Gastroesophageal sphincter (tissue), 4 donors: ENCODE measurements around the gene HOMER2. TPM values are rescaled to one million over a fixed set of nuclear protein-coding genes. Genes with fewer than 3 reads are reported as not detected.
"Not testable (repeated sequence)": the region's sequence is repeated elsewhere in the genome, so short reads cannot be mapped to it uniquely, and the experiment has no call there.

Source experiments
- ATAC-seq: fragments of 150-250 bp; one replicate; pipeline ENCODE4 v1.9.1; 2016; ENCODE audit warnings: mild to moderate bottlenecking, moderate library complexity
- H3K27ac ChIP-seq, 4 donors: fragments of 200-600 bp; sonication (generic) in 3 of 4; 1 replicate in 3 of 4; 2 replicates in 1 of 4; pipeline ENCODE4 v1.5.1; 2016 to 2019
- H3K27me3 ChIP-seq: fragments of 200-600 bp; sonication (generic); one replicate; pipeline ENCODE4 v1.5.1; 2019
- H3K36me3 ChIP-seq, 2 donors: fragments of 200-600 bp; sonication (generic); one replicate each; pipeline ENCODE4 v1.5.1; 2019; ENCODE audit warnings: control low read depth in 1 of 2
- H3K4me1 ChIP-seq, 3 donors: fragments of 200-600 bp; sonication (generic); 1 replicate in 2 of 3; 2 replicates in 1 of 3; pipeline ENCODE4 v1.5.1; 2016 to 2019; ENCODE audit warnings: control low read depth in 2 of 3
- H3K4me3 ChIP-seq, 2 donors: fragments of 200-600 bp; sonication (generic); one replicate each; pipeline ENCODE4 v1.5.1; 2019; ENCODE audit warnings: mild to moderate bottlenecking in 1 of 2, moderate library complexity in 1 of 2
- H3K9me3 ChIP-seq, 3 donors: fragments of 200-600 bp; sonication (generic); one replicate each; pipeline ENCODE4 v1.5.1; 2017 to 2019; ENCODE audit warnings: control low read depth in 2 of 3
- CTCF ChIP-seq, 4 experiments: fragments of 200-600 bp in 2 of 4; fragments of 450-650 bp in 2 of 4; sonication (generic) in 1 of 4; IDR thresholded peaks; one replicate each; pipeline ENCODE4 v1.5.1; 2017 to 2019; ENCODE audit warnings: antibody characterized with exemption in 4 of 4, mild to moderate bottlenecking in 2 of 4, moderate library complexity in 2 of 4
- EP300 ChIP-seq: sonication (generic); formaldehyde crosslinking; IDR thresholded peaks from one replicate; pipeline ENCODE4 v1.6.1; 2017; ENCODE audit warnings: antibody characterized with exemption, mild to moderate bottlenecking
- POLR2A ChIP-seq, 2 donors: fragments of 450-650 bp; IDR thresholded peaks; one replicate each; pipeline ENCODE4 v1.6.1; 2017; ENCODE audit warnings: antibody characterized with exemption in 2 of 2, mild to moderate bottlenecking in 2 of 2, moderate library complexity in 1 of 2
- POLR2AphosphoS5 ChIP-seq: sonication (generic); formaldehyde crosslinking; IDR thresholded peaks from one replicate; pipeline ENCODE4 v1.6.1; 2017; ENCODE audit warnings: antibody characterized with exemption
- WGBS, 2 donors: methylation state at CpG; one replicate each; pipeline ENCODE4 v1.1.5; 2018; ENCODE audit warnings: low coverage in 1 of 2; 5-methylcytosine and 5-hydroxymethylcytosine counted together
- total RNA-seq, 4 donors: library from RNA; depleted of rRNA; stranded (reverse); fragments of >200 nt; gene quantifications; one replicate each; pipeline ENCODE4 v1.1.0, GENCODE V29; 2016

HOMER2 gene
- total RNA-seq, 4 donors from 2014 or later, result 12.0 to 26.8 (median 17.7) TPM

- Histone ChIP-seq H3K27ac (no peak overlapping the region), H3K36me3 (no peaks in the 10 kb centered on the region), H3K27me3 (no peaks in the 10 kb centered on the region), H3K9me3 (no peaks in the 10 kb centered on the region), H3K4me1 (no peaks in the 10 kb centered on the region), H3K4me3 (no peak overlapping the region)
- TF ChIP-seq POLR2AphosphoS5 (no peak), CTCF (IDR thresholded peaks at IDR 0.05) (no peak), POLR2A (IDR thresholded peaks at IDR 0.05) (no peak), EP300 (no peak)
- WGBS, 2 donors, result 59 to 93% methylated on average over 3 to 6 of the region's 6 CpGs
- ATAC-seq, result no peak
Measured at GRCh38 chr15:82901114-82901805, 51.3 kb downstream of the HOMER2 start.

- no peak for ATAC-seq
- Histone ChIP-seq H3K9me3 (no peaks in the 10 kb centered on the region), H3K4me3 (no peak overlapping the region), H3K27me3 (no peaks in the 10 kb centered on the region), H3K27ac (no peak overlapping the region), H3K36me3 (no peaks in the 10 kb centered on the region), H3K4me1 (no peaks in the 10 kb centered on the region)
- TF ChIP-seq CTCF (IDR thresholded peaks at IDR 0.05), result no peak
- no peak for TF ChIP-seq POLR2AphosphoS5
- no peak for TF ChIP-seq EP300
- no peak for TF ChIP-seq POLR2A (IDR thresholded peaks at IDR 0.05)
- no CpG with 5 or more reads among the region's 1 CpG for WGBS, 2 donors
Measured at GRCh38 chr15:82900511-82901060, 51.9 kb downstream of the HOMER2 start.

DNA sequence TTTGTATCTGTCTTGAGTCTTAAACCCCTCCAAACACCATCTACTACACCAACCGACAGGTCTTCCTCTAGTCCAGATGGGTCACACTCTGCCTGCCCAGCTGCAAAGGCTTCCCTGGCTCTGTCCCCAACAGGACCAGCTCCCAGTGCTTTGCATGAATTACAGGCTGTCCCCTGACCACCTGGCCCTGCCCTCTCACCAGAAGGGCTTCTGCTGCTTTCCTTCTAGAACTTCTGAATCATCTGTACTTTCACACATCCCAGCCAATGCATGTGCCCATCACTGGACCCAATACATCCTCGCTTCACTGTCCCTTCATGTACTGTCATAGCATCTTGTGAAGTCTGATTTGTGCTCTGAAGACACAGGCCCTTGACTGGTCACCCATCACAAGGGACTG is 53.6 kb downstream of the HOMER2 start:
- Histone ChIP-seq H3K27ac (no peak overlapping the region), H3K27me3 (no peaks in the 10 kb centered on the region), H3K9me3 (no peaks in the 10 kb centered on the region), H3K4me1 (peaks cover 0 to 7% (median 0%) of the 10 kb centered on the region in 3 donors), H3K4me3 (no peak overlapping the region), H3K36me3 (no peaks in the 10 kb centered on the region)
- 86 to 100% methylated on average over 1 to 2 of the region's 2 CpGs for WGBS, 2 donors
- no peak for ATAC-seq
- TF ChIP-seq POLR2A (IDR thresholded peaks at IDR 0.05), result no peak
- TF ChIP-seq POLR2AphosphoS5, result no peak
- TF ChIP-seq EP300, result no peak
- TF ChIP-seq CTCF (IDR thresholded peaks at IDR 0.05), result no peak

DNA sequence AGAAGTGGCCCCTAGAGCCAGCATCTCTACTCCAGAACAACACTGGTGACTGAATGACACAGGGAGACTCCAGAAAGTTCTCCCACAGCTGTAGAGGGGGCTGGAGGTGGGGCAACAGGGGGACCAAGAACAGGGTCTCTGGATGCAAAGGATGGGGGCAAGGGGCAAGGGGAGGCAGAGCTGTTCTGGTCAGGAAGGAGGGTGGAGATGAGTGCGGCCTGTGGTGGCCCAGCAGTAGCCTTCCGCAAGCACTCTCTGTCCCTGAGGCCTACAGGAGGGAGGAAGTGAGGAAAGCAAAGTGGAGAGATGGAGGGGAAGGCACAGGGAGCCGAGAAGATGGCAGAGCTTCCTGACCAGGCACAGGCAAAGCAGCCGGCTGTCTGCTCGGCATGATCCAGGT is 56.5 kb downstream of the HOMER2 start:
- H3K4me1 ChIP-seq, result peaks cover 0 to 7% (median 0%) of the 10 kb centered on the region in 3 donors
- H3K27ac ChIP-seq, result no peak overlapping the region
- 97% methylated on average over 5 of the region's 5 CpGs; no CpG with 5 or more reads in 1 of the 2 donors for WGBS, 2 donors
- no peaks in the 10 kb centered on the region for H3K9me3 ChIP-seq
- no peak for TF ChIP-seq POLR2A (IDR thresholded peaks at IDR 0.05)
- no peak for TF ChIP-seq EP300
- no peak for TF ChIP-seq CTCF (IDR thresholded peaks at IDR 0.05)
- TF ChIP-seq POLR2AphosphoS5, result no peak
- H3K27me3 ChIP-seq, result no peaks in the 10 kb centered on the region
- H3K36me3 ChIP-seq, result peaks cover 0 to 3% of the 10 kb centered on the region in 2 donors
- no peak overlapping the region for H3K4me3 ChIP-seq
- ATAC-seq, result no peak

DNA sequence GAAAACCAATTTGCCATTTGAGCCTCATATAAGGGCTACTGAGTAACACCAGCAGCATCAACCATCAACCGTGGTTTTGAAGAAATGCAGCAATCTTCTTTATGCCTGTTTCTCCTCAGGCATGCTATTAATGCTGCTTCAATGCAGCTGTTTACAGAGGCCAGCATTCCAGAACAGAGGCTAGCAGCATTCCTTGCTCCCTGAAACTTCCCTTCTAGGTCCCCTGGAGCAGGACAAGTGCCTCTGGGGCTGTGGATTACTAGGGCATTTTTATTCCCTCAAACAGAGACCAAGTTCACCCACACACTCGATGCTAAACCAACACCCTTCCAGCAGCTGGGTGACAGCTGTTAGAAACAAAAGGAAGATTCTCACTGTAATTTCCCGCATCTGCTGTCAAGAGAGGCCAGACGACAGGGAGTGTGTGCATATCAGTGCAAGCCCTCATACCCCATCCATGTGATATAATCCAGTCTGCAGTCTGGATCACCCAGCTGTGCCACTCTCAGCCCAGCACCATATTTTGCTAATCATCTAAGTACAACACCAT is 57.5 kb downstream of the HOMER2 start:
- Histone ChIP-seq H3K36me3 (peaks cover 0 to 5% of the 10 kb centered on the region in 2 donors), H3K9me3 (no peaks in the 10 kb centered on the region), H3K4me1 (peaks cover 0 to 7% (median 0%) of the 10 kb centered on the region in 3 donors), H3K27ac (no peak overlapping the region), H3K4me3 (no peak overlapping the region), H3K27me3 (no peaks in the 10 kb centered on the region)
- no peak for TF ChIP-seq POLR2A (IDR thresholded peaks at IDR 0.05)
- TF ChIP-seq POLR2AphosphoS5, result no peak
- no peak for TF ChIP-seq EP300
- no peak for TF ChIP-seq CTCF (IDR thresholded peaks at IDR 0.05)
- ATAC-seq, result no peak
- 12 to 30% methylated on average over 4 of the region's 4 CpGs for WGBS, 2 donors

DNA sequence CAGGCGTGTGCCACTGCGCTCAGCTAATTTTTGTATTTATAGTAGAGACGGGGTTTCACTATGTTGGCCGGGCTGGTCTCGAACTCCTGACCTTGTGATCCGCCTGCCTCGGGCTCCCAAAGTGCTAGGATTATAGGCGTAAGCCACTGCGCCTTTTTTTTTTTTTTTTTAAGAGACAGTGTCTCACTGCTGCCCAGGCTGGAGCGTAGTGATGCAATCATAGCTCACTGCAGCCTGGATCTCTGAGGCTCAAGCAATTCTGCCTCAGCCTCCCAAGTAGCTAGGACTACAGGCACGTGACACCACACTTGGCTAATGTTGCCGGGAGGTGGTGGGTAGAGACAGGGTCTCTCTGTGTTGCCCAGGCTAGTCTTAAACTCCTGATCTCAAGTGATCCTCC is 59.0 kb downstream of the HOMER2 start:
- H3K27ac ChIP-seq, H3K4me1 ChIP-seq, H3K4me3 ChIP-seq, H3K27me3 ChIP-seq, H3K9me3 ChIP-seq, ATAC-seq: not testable (repeated sequence)
- 86% methylated on average over 12 of the region's 12 CpGs; no CpG with 5 or more reads in 1 of the 2 donors for WGBS, 2 donors
- peaks cover 0 to 16% of the 10 kb centered on the region in 2 donors for H3K36me3 ChIP-seq
